ENCODE data around the gene TDRD12. TPM values are rescaled to one million over a fixed set of nuclear protein-coding genes. Genes with fewer than 3 reads are reported as not detected.

TDRD12 gene
- total and polyA plus RNA-seq, 2 of the 13 experiments (the other 11 are each of a cell fraction or from before 2014, with no cell fraction given): 0.03 to 0.40 TPM

DNA sequence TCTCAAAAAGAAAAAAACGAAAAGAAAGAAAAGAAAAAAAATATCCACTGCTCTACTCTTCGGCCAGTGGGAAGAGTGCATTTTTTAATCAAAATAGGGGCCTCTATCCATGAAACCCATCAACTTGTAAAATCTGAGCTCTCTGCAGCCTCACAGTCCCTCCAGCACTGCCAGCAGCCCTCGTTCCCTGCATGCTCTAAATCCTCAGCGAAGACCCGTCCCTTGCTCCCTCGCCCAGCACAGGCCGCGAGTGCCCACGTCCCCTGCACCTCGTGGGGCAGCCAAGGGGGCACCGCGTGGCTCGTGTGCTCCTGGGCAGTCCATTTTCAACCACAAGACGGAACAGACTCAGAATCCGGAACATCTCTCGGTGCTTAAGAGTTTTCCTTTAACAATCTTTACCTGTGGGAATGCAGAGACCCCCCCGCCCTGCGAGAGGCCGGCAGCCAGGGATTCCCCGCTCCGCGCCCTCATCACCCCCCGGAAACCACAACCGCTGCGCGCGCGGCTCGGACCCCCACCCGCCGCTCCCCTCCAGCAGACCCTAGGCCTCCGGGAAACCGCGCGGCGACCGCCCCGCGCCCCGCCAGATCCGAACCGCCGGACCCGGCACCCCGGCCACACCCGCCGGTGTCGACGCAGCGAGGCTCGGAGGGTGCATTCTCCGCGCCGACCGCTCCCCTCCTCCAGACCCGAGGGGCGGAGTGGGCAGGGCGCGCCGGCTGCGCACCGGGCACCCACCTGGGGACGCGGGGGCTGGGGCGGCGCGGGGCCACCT, 45.2 kb upstream of the TDRD12 start (continued):
- TF ChIP-seq PHB2 (IDR thresholded peaks at IDR 0.05; ENCODE audit: partially characterized antibody) (no peak), CC2D1A (CRISPR knock-in tag; IDR thresholded peaks at IDR 0.05) (no peak), FOSL2 (CRISPR knock-in tag; IDR thresholded peaks at IDR 0.05) (no peak), JUNB (CRISPR knock-in tag; IDR thresholded peaks at IDR 0.05; ENCODE audit: borderline replicate concordance) (no peak), ZNF850 (CRISPR knock-in tag; conservative IDR thresholded peaks at IDR 0.05) (no peak), TBL1XR1 (IDR thresholded peaks at IDR 0.05; ENCODE audit: borderline replicate concordance, low read length, partially characterized antibody) (no peak), SOX5 (CRISPR knock-in tag; IDR thresholded peaks at IDR 0.05; ENCODE audit: borderline replicate concordance) (no peak), HNRNPH1 (optimal IDR thresholded peaks at IDR 0.05; ENCODE audit: low read depth, low read length) (no peak), ZBTB21 (CRISPR knock-in tag; IDR thresholded peaks at IDR 0.05) (no peak), BRD4 (CRISPR knock-in tag; IDR thresholded peaks at IDR 0.05) (no peak), ZSCAN29 (CRISPR knock-in tag; conservative IDR thresholded peaks at IDR 0.05) (no peak), NFIB (CRISPR knock-in tag; IDR thresholded peaks at IDR 0.05; ENCODE audit: borderline replicate concordance) (no peak), STAT5B (CRISPR knock-in tag; IDR thresholded peaks at IDR 0.05) (no peak), ATAD3A (CRISPR knock-in tag; IDR thresholded peaks at IDR 0.05) (no peak), PHF21A (CRISPR knock-in tag; IDR thresholded peaks at IDR 0.05) (no peak), ZNF296 (CRISPR knock-in tag; conservative IDR thresholded peaks at IDR 0.05) (no peak), ZNF615 (CRISPR knock-in tag; IDR thresholded peaks at IDR 0.05; ENCODE audit: borderline replicate concordance) (no peak), ZNF672 (CRISPR knock-in tag; IDR thresholded peaks at IDR 0.05) (no peak), RARG (CRISPR knock-in tag; IDR thresholded peaks at IDR 0.05; ENCODE audit: low read depth) (no peak)
- TF ChIP-seq, protein P1, sequence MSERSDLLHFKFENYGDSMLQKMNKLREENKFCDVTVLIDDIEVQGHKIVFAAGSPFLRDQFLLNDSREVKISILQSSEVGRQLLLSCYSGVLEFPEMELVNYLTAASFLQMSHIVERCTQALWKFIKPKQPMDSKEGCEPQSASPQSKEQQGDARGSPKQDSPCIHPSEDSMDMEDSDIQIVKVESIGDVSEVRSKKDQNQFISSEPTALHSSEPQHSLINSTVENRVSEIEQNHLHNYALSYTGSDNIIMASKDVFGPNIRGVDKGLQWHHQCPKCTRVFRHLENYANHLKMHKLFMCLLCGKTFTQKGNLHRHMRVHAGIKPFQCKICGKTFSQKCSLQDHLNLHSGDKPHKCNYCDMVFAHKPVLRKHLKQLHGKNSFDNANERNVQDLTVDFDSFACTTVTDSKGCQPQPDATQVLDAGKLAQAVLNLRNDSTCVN (CRISPR knock-in tag; IDR thresholded peaks at IDR 0.05; ENCODE audit: borderline replicate concordance): no peak
- TF ChIP-seq, protein P2, sequence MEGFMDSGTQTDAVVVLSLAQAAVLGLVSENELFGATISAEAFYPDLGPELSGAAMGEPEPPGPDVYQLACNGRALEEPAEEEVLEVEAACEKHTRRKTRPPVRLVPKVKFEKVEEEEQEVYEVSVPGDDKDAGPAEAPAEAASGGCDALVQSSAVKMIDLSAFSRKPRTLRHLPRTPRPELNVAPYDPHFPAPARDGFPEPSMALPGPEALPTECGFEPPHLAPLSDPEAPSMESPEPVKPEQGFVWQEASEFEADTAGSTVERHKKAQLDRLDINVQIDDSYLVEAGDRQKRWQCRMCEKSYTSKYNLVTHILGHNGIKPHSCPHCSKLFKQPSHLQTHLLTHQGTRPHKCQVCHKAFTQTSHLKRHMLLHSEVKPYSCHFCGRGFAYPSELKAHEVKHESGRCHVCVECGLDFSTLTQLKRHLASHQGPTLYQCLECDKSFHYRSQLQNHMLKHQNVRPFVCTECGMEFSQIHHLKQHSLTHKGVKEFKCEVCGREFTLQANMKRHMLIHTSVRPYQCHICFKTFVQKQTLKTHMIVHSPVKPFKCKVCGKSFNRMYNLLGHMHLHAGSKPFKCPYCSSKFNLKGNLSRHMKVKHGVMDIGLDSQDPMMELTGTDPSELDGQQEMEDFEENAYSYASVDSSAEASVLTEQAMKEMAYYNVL (CRISPR knock-in tag; IDR thresholded peaks at IDR 0.05; ENCODE audit: borderline replicate concordance): no peak
- TF ChIP-seq, protein P3, sequence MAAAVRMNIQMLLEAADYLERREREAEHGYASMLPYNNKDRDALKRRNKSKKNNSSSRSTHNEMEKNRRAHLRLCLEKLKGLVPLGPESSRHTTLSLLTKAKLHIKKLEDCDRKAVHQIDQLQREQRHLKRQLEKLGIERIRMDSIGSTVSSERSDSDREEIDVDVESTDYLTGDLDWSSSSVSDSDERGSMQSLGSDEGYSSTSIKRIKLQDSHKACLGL (CRISPR knock-in tag; IDR thresholded peaks at IDR 0.05): no peak; the same call in 1 of the 2 replicates
- TF ChIP-seq, protein P4, sequence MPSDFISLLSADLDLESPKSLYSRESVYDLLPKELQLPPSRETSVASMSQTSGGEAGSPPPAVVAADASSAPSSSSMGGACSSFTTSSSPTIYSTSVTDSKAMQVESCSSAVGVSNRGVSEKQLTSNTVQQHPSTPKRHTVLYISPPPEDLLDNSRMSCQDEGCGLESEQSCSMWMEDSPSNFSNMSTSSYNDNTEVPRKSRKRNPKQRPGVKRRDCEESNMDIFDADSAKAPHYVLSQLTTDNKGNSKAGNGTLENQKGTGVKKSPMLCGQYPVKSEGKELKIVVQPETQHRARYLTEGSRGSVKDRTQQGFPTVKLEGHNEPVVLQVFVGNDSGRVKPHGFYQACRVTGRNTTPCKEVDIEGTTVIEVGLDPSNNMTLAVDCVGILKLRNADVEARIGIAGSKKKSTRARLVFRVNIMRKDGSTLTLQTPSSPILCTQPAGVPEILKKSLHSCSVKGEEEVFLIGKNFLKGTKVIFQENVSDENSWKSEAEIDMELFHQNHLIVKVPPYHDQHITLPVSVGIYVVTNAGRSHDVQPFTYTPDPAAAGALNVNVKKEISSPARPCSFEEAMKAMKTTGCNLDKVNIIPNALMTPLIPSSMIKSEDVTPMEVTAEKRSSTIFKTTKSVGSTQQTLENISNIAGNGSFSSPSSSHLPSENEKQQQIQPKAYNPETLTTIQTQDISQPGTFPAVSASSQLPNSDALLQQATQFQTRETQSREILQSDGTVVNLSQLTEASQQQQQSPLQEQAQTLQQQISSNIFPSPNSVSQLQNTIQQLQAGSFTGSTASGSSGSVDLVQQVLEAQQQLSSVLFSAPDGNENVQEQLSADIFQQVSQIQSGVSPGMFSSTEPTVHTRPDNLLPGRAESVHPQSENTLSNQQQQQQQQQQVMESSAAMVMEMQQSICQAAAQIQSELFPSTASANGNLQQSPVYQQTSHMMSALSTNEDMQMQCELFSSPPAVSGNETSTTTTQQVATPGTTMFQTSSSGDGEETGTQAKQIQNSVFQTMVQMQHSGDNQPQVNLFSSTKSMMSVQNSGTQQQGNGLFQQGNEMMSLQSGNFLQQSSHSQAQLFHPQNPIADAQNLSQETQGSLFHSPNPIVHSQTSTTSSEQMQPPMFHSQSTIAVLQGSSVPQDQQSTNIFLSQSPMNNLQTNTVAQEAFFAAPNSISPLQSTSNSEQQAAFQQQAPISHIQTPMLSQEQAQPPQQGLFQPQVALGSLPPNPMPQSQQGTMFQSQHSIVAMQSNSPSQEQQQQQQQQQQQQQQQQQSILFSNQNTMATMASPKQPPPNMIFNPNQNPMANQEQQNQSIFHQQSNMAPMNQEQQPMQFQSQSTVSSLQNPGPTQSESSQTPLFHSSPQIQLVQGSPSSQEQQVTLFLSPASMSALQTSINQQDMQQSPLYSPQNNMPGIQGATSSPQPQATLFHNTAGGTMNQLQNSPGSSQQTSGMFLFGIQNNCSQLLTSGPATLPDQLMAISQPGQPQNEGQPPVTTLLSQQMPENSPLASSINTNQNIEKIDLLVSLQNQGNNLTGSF (CRISPR knock-in tag; IDR thresholded peaks at IDR 0.05): no peak

All from HepG2 (cell line).